HuH-7 (cell line): ENCODE measurements around the gene SPANXA2.
"Not testable (repeated sequence)": the region's sequence is repeated elsewhere in the genome, so short reads cannot be mapped to it uniquely, and the experiment has no call there.

ENCODE experiments used
- DNase-seq: peaks from one replicate; pipeline ENCODE4 v3.0.0; 2011; ENCODE audit warnings: low spot score

The SPANXA2 gene, protein sequence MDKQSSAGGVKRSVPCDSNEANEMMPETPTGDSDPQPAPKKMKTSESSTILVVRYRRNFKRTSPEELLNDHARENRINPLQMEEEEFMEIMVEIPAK

DNA sequence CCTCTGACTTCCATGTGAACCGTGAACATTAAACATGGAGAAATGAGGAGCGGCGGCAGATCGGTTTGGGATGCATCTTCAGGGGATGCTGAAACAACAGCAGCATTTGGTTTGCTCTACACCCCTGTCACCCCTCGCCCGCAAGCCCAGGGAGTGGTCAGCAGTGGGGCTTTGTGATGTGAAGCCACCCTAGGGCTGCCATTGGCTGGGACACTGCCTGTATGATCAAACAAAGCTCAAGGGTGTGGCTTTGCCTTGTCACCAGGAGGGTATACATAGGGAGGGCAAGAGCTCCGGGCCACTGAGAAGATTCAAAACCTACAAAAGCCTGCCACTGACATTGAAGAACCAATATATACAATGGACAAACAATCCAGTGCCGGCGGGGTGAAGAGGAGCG, at the start of gene SPANXA2:
Gene SPANXA2, plus strand, starts transcription at position 301 of the 400 bp plus-strand sequence. Its CDS starts 60 bp downstream, at position 361.
- DNase-seq = not testable (repeated sequence)

DNA sequence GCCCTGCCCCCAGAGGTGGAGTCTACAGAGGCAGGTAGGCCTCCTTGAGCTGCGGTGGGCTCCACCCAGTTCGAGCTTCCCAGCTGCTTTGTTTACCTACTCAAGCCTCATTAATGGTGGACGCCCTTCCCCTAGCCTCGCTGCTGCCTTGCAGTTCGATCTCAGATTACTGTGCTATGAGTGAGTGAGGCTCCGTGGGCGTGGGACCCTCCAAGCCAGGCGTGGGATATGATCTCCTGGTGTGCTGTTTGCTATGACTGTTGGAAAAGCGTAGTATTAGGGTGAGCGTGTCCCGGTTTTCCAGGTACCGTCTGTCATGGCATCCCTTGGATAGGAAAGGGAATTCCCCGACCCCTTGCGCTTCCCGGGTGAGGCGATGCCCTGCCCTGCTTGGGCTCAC, 47.0 kb upstream of the SPANXA2 start:
- DNase-seq = not testable (repeated sequence)

DNA sequence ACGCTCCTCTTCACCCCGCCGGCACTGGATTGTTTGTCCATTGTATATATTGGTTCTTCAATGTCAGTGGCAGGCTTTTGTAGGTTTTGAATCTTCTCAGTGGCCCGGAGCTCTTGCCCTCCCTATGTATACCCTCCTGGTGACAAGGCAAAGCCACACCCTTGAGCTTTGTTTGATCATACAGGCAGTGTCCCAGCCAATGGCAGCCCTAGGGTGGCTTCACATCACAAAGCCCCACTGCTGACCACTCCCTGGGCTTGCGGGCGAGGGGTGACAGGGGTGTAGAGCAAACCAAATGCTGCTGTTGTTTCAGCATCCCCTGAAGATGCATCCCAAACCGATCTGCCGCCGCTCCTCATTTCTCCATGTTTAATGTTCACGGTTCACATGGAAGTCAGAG, 4.9 kb upstream of the SPANXA2 start, which contains the start of gene SPANXA1:
Gene SPANXA1, minus strand, starts transcription at position 101 of the 400 bp plus-strand sequence. Its CDS starts 60 bp downstream, at position 41.
- not testable (repeated sequence) for DNase-seq

DNA sequence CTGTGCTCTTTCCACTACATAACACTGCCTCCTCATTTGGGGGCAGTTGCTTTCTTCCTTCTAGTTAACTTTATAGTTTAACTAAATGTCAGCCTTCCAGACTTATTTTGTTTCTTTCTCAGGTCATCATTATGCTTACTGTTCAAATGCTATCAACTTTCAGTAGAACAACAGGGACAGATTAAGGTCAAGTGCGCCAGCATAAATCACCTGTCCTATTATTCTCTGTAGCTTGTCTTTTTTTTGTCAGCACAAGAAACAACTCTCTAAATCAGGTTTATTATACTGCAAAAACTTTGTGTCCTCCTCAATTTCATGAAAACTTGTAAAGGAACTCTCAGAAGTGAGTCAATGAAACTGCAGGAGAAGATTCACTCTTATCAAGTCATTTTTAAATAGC, 19.6 kb downstream of the SPANXA2 start:
- DNase-seq = no peak

DNA sequence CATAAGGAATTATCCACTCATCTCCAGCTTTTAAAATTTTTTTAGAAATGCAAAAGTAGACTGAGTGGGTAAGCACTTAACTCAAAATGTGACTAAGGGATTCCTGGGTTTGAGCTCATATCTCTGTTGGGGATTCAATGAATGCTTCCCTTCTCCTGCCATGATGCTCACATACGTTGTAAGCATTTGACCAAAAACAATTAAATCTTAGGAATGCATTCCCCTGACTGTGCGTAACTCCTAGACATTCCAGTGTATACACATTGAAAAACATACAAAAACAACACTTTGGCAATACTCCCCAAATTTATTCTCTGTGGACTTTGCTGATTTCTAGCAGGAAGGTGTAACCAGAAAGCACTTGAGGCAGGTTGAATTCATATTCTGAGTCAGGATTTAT, 29.8 kb downstream of the SPANXA2 start:
- no peak for DNase-seq

DNA sequence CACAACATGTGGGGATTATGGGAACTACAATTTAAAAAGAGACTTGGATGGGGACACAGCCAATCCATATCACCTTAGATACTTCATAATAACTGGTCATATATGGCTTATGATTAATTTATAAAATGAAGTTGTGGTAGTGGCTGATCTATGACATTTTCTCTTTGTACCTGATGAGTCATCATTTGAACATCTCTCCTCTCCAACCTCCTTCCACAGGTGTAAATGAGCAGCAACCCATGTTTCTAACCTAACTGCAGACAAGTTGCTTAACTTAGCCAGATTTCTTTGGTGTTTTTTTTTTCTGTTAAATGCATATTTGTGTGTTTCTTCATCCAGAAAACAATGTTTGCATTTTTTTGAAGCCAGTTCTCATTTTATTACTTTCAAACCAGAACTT, 42.6 kb downstream of the SPANXA2 start:
- DNase-seq = no peak

DNA sequence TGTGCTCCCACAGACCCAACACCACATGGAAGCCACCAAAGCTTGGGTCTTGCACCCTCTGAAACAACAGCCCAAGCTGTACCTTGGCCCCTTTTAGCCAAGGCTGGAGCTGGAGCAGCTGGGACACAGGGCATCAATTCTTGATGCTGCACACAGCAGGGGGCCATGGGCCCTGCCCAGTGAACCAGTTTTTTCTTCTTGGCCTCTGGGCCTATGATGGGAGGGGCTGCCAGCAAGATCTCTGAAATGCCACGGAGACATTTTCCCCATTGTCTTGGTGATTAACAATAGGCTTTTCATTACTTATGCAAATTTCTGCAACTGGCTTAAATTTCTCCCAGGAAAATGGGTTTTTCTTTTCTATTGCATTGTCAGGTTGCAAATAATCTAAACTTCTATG, 49.0 kb downstream of the SPANXA2 start:
- DNase-seq = no peak
